Measurements from ENCODE around the gene PRMT6. TPM values are rescaled to one million over a fixed set of nuclear protein-coding genes. Genes with fewer than 3 reads are reported as not detected.

Gene PRMT6
- total and polyA plus RNA-seq, 2 experiments from 2014 or later, result 29.6 to 46.6 TPM

- Histone ChIP-seq H3K36me3 (ENCODE audit: insufficient read depth) (peaks cover 6% of the 10 kb centered on the region; the same call in 1 of the 2 replicates), H3K27ac (ENCODE audit: low read depth) (no peak overlapping the region), H3K4me3 (no peak overlapping the region), H3K27me3 (ENCODE audit: insufficient read depth) (no peaks in the 10 kb centered on the region), H3K79me2 (replicated peaks; ENCODE audit: insufficient read depth) (no peaks in the 10 kb centered on the region), H3K4me1 (ENCODE audit: insufficient read depth) (no peaks in the 10 kb centered on the region), H4K20me1 (replicated peaks; ENCODE audit: insufficient read depth) (no peaks in the 10 kb centered on the region), H3K4me2 (no peak overlapping the region), H3F3A (replicated peaks; ENCODE audit: low read depth) (no peaks in the 10 kb centered on the region), H3K9me2 (ENCODE audit: insufficient read depth) (peaks cover 9% of the 10 kb centered on the region; the same call in 1 of the 2 replicates), H2AFZ (no peak overlapping the region)
- peaks cover 21% of the 10 kb centered on the region for H3K36me3 Mint-ChIP-seq (ENCODE audit: low read depth)
- no peak for ATAC-seq
- no peak for DNase-seq (ENCODE audit: low spot score)
- TF ChIP-seq EZH2 (IDR thresholded peaks at IDR 0.05; ENCODE audit: low read depth, unreplicated experiment) (no peak), POLR2AphosphoS5 (IDR thresholded peaks at IDR 0.05; ENCODE audit: low read depth) (no peak), NANOG (IDR thresholded peaks at IDR 0.05; ENCODE audit: borderline replicate concordance) (no peak), ZNF114 (CRISPR knock-in tag; IDR thresholded peaks at IDR 0.05) (no peak)
- H3K4me3 Mint-ChIP-seq, result no peak overlapping the region
- H3K9me3 Mint-ChIP-seq, result peaks cover 36% of the 10 kb centered on the region
- H3K4me1 Mint-ChIP-seq, result no peaks in the 10 kb centered on the region
- no peak overlapping the region for H3K27ac Mint-ChIP-seq
- peaks cover 7% of the 10 kb centered on the region for H3K27me3 Mint-ChIP-seq (ENCODE audit: insufficient read depth, low read depth, poor library complexity)
Measured at GRCh38 chr1:107048241-107048640, 8.2 kb upstream of the PRMT6 start.

GRCh38 chr1:107051266-107051665 is 5.2 kb upstream of the PRMT6 start:
- Histone ChIP-seq H4K20me1 (replicated peaks; ENCODE audit: insufficient read depth) (no peaks in the 10 kb centered on the region), H3K27me3 (ENCODE audit: insufficient read depth) (no peaks in the 10 kb centered on the region), H3F3A (replicated peaks; ENCODE audit: low read depth) (no peaks in the 10 kb centered on the region), H3K9me2 (ENCODE audit: insufficient read depth) (peaks cover 9% of the 10 kb centered on the region; the same call in 1 of the 2 replicates), H3K4me1 (ENCODE audit: insufficient read depth) (no peaks in the 10 kb centered on the region), H3K4me2 (no peak overlapping the region), H3K4me3 (no peak overlapping the region), H3K79me2 (replicated peaks; ENCODE audit: insufficient read depth) (no peaks in the 10 kb centered on the region), H3K27ac (ENCODE audit: low read depth) (no peak overlapping the region), H3K36me3 (ENCODE audit: insufficient read depth) (peaks cover 6% of the 10 kb centered on the region; the same call in 1 of the 2 replicates), H2AFZ (no peak overlapping the region)
- Mint-ChIP-seq H3K36me3 (ENCODE audit: low read depth) (peaks cover 20% of the 10 kb centered on the region), H3K4me3 (no peak overlapping the region), H3K4me1 (peaks cover 7% of the 10 kb centered on the region), H3K9me3 (peaks cover 28% of the 10 kb centered on the region), H3K27me3 (ENCODE audit: insufficient read depth, low read depth, poor library complexity) (peaks cover 5% of the 10 kb centered on the region), H3K27ac (no peak overlapping the region)
- DNase-seq (ENCODE audit: low spot score) (no peak), ATAC-seq (no peak)
- TF ChIP-seq ZNF114 (CRISPR knock-in tag; IDR thresholded peaks at IDR 0.05), result no peak
- no peak for TF ChIP-seq STAT1 (IDR thresholded peaks at IDR 0.05; ENCODE audit: unreplicated experiment)
- TF ChIP-seq NANOG (IDR thresholded peaks at IDR 0.05; ENCODE audit: borderline replicate concordance), result no peak
- no peak for TF ChIP-seq CTCF (conservative IDR thresholded peaks at IDR 0.05; ENCODE audit: low read depth in 2 of 2)
- TF ChIP-seq JUNB (IDR thresholded peaks at IDR 0.05; ENCODE audit: unreplicated experiment), result no peak
- TF ChIP-seq EZH2 (IDR thresholded peaks at IDR 0.05; ENCODE audit: low read depth, unreplicated experiment), result no peak
- TF ChIP-seq ZNF331 (CRISPR knock-in tag; IDR thresholded peaks at IDR 0.05; ENCODE audit: low read depth), result no peak
- TF ChIP-seq POLR2AphosphoS5 (IDR thresholded peaks at IDR 0.05; ENCODE audit: low read depth), result no peak
- TF ChIP-seq ETS1 (IDR thresholded peaks at IDR 0.05), result no peak
- no peak for TF ChIP-seq EZH2phosphoT487 (IDR thresholded peaks at IDR 0.05; ENCODE audit: unreplicated experiment)
- no peak for TF ChIP-seq REST (IDR thresholded peaks at IDR 0.05; ENCODE audit: unreplicated experiment)
